HG02798 (cell line): ENCODE data around the gene DDN.

Experiments used
- ATAC-seq: cut with Tn5 transposase; IDR thresholded peaks from one replicate; pipeline ENCODE4 v1.9.1; 2021; ENCODE audit warnings: mild to moderate bottlenecking; ENCODE audit not compliant: unreplicated experiment, poor library complexity

The DDN gene

DNA sequence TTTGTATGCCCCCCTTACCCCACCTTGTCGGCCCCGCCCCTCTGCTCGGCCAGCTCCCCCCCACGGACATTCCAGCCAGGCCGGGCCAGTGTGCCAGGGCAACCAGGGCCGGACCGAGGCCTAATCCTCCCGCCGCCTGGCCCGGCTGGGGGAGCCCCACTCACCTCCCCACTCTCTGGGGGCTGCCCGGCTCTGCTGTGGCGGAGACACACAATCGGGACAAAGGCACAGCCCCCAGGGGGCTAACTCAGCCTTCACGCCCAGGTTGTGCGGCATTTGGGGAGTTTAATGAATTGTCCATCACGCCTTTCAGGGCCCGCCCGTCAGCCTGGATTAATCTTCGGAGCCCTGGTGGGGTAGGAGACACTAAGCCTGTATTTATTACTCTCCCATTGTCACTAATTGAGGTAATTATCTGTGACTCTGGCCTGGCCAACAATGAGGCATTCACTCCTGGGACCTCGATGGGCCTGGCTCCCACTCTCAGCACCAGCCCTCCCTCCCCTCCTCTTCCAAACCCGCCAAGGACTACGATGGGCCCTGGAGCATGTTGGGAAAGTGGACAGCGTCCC lies 12.4 kb downstream of the DDN start:
- no peak for ATAC-seq

- no peak for ATAC-seq
Measured at GRCh38 chr12:48985901-48986300, 13.3 kb downstream of the DDN start.

DNA sequence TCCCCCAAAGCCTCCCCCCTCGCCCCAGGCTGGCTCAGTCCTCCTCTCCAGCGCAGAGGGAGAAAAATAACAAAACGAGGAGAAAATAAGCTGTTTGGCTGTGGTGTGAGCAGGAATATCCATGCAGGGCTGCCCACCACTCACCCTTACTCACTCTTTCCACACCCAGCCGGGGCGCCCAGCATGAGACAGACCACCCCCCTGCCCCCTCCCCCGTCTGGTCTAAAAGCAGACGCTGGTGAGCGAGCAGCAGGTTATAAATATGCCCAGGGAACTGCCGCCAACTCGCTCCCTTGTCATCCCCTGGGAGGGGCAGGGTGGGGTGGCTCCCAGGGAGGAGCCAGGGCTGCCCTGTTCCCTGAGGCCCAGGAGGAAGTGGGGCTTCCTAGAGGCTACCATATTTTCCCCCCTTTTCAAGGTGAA lies 13.7 kb downstream of the DDN start:
- ATAC-seq: no peak

DNA sequence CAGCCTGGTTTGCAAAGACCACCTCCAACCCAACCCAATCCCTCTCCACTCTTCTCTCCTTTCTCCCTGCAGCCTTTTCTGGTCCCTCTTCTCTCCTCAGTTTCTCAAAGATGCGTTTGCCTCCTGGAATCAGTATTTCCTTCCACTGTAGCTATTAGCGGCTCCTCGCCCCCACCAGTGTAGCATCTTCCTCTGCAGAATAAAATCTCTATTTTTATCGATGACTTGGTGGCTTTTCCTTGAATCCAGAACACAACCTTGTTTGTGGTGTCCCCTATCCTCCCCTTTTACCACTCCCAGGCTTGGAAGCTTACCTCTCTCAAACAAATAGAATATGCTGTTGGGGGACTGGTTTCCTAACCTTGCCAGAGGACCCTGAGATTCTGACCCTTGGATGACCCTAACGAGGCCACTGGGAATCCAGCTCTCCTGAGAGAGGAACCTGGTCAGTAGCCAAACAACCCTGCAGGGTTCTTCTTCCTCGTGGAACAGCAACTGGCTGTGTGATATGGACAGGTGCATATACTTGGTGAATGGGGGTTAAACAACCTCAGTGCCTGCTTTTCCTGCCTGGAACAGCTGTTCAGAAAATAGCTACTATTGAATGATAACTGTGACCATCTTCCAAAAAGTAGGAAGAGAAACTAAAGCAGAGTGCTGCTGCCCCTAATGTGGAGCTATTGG lies 16.6 kb downstream of the DDN start:
- no peak for ATAC-seq

DNA sequence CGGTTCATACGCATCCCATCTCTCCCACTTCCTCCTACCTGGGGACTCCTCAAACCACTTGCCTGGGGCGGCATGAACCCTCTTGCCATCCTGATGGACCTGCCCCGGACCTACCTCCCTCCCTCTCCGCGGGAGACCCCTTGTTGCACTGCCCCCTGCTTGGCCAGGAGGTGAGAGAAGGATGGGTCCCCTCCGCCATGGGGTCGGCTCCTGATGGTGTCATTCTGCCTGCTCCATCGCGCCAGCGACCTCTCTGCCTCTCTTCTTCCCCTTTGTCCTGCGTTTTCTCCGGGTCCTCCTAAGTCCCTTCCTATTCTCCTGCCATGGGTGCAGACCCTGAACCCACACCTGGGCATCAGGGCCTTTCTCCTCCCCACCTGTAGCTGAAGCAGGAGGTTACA lies 17.4 kb downstream of the DDN start:
- no peak for ATAC-seq

DNA sequence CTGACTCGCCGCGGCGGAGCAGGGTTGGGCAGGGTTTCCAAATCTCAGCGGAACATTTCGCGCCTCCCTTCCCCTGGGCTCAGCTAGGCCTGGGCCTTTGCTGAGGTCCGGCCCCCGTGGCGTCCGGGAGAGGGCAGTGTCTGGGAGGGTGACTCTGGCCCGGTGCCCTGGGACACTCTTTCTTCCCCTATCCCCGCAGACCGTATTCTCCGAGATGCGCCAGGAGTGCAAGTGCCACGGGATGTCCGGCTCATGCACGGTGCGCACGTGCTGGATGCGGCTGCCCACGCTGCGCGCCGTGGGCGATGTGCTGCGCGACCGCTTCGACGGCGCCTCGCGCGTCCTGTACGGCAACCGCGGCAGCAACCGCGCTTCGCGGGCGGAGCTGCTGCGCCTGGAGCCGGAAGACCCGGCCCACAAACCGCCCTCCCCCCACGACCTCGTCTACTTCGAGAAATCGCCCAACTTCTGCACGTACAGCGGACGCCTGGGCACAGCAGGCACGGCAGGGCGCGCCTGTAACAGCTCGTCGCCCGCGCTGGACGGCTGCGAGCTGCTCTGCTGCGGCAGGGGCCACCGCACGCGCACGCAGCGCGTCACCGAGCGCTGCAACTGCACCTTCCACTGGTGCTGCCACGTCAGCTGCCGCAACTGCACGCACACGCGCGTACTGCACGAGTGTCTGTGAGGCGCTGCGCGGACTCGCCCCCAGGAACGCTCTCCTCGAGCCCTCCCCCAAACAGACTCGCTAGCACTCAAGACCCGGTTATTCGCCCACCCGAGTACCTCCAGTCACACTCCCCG lies 18.0 kb downstream of the DDN start:
- ATAC-seq: no peak

- no peak for ATAC-seq
Measured at GRCh38 chr12:48980389-48980952, 18.7 kb downstream of the DDN start.

DNA sequence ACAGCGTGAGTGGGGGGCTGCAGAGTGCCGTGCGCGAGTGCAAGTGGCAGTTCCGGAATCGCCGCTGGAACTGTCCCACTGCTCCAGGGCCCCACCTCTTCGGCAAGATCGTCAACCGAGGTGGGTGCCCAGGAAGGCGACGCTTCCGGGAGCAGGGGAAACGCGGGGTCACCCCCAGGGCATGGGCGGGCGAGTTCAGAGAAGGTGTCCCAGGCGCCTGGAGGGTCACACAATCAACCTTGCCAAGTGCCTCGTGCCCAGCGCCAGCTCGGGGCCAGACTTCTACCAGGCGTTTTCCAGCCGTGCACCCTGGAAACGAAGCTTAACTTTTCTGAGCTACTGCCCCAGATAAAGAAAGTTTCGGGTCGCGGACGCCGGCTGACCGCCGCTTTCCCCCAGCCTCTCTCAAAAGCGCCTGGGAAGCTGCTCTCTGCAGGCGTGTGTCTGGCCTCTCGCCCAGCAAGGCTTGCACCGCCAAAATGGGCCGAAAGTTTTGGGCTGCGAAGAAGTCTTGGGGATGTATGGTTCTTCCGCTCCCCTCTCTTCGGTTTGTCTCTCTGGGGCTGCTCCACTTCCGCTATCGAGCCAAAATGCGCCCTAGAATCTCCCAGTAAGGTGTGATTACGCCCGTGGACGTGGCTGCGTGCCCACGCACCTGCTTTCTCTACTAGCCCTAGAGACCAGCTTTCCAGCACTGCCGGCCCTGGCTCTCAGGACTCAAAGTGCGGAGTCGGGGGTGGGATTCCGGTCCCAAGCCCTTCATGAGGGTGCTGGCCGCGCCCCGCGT lies 19.4 kb downstream of the DDN start:
- no peak for ATAC-seq

DNA sequence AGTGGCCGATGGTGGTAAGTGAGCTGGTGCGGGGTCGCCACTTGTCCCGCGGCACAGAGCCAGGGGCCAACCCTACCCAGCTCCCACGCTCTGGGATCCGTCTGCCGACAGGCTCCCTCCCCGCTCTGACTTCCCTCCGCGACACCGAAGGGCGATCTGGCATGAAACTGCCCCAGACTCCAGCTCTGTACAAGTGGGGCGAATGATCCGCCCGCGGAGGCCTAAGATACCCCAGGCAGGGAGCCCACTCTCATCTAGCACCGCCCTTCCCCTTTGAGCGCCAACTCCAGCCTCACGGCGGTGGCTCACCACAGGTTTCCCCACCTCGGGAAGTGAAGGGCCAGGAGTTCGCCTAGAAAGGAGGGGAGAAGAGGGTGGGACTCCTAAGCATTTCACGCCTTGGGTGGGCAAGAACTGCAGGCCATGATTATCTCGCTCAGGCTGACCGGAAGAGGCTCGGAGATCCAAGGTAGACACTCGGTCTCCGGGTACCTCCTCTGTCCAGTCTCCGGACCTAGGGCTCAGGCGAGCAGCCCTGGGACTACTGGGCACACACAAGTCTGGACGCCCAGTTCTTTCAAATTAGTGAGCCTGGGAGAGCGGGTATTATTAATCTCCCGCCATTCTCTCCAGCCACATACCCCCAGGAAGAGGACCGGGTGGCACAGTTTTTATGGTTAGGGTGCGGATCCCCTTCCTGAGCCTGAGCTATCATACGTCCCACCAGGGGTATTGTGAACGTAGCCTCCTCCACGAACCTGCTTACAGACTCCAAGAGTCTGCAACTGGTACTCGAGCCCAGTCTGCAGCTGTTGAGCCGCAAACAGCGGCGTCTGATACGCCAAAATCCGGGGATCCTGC lies 20.2 kb downstream of the DDN start:
- ATAC-seq: no peak

- no peak for ATAC-seq
Measured at GRCh38 chr12:48978291-48978740, 20.9 kb downstream of the DDN start, which contains the start of gene WNT1. TSS of gene WNT1 (plus strand) at chr12:48978322. CDS start at chr12:48978651, 329 bp downstream.

DNA sequence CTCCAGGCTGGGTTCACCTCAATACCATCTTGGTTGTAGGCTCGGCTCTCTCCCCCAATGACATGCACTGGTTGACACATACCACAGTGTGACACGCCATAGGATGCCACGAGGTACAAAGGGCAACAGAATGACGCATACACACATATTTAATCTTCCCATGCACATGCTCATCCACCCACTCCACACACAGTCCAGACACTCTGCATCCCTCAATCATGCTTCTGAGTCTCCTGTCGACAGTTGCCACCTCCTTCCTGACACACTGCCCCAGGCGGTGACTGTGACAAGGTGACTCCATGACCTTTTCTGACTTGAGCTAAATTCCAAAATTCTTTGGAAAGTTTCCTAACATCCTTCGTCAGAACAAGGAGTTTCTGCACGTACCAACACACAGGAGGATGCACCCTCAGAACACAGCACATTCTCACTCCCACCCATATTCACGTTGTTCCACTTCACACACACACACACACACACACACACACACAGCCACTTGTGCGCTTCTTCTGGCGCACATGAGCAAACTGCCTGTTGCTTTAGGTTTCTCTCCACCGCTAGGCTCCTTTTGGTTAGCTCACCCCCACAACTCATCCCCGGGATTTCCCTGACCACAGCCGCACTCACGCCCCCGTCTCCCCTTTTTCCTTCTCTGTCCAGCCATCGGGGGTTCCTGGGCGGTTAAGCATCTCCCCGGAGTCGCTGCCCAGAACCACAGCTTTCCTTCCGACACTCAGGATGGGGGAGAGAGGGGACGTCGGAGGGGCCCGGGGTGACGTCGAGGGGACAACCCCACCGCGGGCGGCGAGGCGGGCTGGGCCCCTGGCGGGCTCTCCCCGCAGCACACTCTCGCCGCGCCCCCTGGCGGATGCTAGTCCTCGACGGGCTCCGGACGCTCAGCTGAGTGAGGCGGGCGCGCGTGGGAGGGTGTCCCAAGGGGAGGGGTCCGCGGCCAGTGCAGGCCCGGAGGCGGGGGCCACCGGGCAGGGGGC lies 21.6 kb downstream of the DDN start:
- ATAC-seq: peak; percentile 59

- ATAC-seq: no peak
Measured at GRCh38 chr12:48973941-48974673, 25.1 kb downstream of the DDN start.

DNA sequence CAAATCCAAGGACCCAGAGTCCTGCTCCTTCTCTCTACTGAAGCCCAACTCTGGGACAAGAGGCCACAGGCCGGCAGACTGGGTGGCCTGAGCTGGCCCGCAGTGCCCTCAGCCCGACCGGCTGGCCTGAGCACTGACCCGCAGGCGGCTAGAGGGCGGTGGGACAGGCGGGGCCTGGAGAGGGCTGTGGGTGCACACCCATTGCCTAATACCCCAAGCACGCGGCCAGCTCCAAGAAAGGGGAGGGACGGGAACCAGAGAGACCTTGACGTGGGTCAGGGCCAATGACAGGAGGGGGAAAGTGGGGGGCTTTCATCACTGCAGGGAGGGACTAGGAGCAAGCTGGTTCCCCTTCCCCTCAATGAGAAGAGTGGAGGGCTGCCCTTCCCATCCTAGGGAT lies 25.6 kb downstream of the DDN start:
- no peak for ATAC-seq

DNA sequence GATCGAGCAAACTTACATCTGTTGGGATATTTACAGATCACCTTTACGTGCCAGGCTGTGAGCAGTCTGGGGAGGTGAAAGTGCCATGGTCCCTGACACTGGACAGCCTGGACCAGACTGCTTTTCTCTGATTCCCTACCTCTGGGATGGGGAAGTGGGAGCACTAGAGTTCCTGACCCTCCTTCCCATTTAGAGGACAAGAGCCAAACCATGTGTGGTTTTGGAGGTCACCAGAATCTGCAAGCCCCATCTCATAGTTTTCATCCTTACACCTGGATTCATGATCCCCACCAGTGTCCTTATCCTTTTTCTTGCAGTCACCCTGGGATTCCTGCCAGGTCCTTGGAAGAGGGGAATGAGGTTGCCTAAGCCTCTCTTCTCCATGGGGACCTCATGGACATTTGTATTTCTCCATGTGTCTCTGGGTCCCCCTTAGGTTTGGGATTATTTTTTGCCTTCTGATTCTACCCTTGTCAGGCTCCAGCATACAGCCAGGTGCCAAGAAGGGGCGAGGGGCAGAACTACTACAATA lies 26.2 kb downstream of the DDN start:
- no peak for ATAC-seq

GRCh38 chr12:48972213-48972951 lies 26.8 kb downstream of the DDN start:
- no peak for ATAC-seq

- ATAC-seq: no peak
Measured at GRCh38 chr12:48970702-48971334, 28.4 kb downstream of the DDN start.
